Measurements from ENCODE around the gene WIPF1. TPM values are rescaled to one million over a fixed set of nuclear protein-coding genes. Genes with fewer than 3 reads are reported as not detected.

WIPF1 gene
- total and polyA plus RNA-seq, 4 donors, result 18.5 to 64.1 (median 49.0) TPM

DNA sequence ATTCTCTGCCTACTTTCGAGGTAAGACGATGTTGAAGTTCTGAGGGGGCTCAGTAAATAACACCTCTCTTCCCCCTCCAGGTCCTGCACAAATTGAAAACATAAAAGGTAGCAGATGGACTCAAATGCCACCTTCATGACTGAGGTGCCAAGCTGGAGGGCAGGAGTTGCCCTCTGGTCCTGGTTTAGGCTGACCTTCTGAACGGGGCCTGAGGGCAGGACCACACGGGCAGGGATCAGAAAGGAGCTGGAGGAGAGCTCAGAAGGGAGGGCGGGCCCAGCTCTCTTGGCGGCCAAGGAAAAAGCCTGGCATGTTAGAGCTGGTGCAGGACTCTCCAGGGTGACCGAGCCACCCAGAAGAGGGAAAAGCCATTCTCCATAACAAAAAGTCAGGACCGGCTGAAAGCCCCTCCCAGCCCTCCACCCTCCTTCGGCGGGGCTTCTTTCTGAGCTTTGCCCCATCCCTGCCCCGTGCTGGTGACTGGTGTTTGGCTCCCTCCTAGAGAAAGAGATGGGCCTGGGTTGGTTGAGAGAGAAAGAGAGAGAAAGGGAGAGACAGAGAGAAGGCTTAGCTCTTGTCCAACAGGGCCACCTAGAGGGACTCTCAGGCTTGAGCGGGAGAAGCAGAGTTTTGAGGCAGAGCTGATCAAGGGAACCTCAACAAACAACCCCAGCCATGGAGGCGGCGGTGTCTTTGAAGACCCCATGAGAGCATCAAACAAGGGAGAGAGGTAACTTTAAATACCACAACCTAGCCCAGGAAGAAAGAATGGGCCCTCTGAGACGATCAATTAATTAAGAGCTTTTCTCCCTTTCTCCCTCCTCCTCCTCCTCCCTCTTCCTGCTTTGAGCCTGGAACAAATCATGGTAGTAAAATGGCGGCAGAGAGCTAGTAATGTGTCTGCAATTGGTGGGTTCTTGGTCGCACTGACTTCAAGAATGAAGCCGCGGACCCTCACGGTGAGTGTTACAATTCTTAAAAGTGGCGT lies 50.8 kb downstream of the WIPF1 start:
- peak in 2 of 3 donors; percentile 28 to 41 for DNase-seq
- ATAC-seq (ENCODE audit: insufficient read depth, low FRiP score), result no peak

DNA sequence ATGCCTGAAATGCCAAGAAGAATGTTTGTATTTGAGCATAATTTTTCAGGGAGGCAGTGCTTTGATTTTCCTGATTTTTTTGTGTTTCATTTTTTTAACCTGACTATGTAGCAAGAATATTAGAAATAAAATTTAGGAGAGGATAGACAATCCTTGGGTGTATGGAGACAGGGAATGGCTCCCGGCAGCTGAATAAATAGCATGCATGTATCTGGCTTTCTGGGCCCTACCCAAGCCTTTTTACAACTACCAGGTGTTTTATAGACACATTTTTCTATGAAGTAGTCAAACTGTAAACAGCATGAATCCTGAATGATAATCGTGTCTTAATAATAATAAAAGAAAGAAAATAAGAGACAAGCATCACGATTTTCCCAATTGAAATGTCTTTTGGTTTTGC lies 52.4 kb downstream of the WIPF1 start:
- Histone ChIP-seq H3K9me3 (ENCODE audit: control insufficient read depth in 4 of 4, insufficient read depth in 3 of 4, low read length in 3 of 4) (no peaks in the 10 kb centered on the region), H3K27me3 (ENCODE audit: control insufficient read depth in 3 of 3, insufficient read depth in 3 of 3, low read length in 2 of 3) (no peaks in the 10 kb centered on the region), H3K36me3 (ENCODE audit: control insufficient read depth in 4 of 4, insufficient read depth in 4 of 4, low read length in 4 of 4) (no peaks in the 10 kb centered on the region), H3K4me1 (ENCODE audit: control insufficient read depth in 5 of 5, insufficient read depth in 5 of 5, low read length in 5 of 5) (no peaks in the 10 kb centered on the region), H3K27ac (ENCODE audit: low read depth in 1 of 2, low read length in 1 of 2) (no peak overlapping the region), H3K4me3 (no peak overlapping the region), H3K9ac (ENCODE audit: insufficient read depth in 1 of 2, low read length in 2 of 2) (no peak overlapping the region)
- DNase-seq (no peak), ATAC-seq (ENCODE audit: insufficient read depth, low FRiP score) (no peak)
- WGBS, 2 donors, result 89 to 94% methylated on average over 3 of the region's 3 CpGs
- TF ChIP-seq, protein P1, sequence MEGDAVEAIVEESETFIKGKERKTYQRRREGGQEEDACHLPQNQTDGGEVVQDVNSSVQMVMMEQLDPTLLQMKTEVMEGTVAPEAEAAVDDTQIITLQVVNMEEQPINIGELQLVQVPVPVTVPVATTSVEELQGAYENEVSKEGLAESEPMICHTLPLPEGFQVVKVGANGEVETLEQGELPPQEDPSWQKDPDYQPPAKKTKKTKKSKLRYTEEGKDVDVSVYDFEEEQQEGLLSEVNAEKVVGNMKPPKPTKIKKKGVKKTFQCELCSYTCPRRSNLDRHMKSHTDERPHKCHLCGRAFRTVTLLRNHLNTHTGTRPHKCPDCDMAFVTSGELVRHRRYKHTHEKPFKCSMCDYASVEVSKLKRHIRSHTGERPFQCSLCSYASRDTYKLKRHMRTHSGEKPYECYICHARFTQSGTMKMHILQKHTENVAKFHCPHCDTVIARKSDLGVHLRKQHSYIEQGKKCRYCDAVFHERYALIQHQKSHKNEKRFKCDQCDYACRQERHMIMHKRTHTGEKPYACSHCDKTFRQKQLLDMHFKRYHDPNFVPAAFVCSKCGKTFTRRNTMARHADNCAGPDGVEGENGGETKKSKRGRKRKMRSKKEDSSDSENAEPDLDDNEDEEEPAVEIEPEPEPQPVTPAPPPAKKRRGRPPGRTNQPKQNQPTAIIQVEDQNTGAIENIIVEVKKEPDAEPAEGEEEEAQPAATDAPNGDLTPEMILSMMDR (IDR thresholded peaks at IDR 0.05; ENCODE audit: control extremely low read depth, extremely low read depth), result no peak

More for the DNA sequence above, 50.8 kb downstream of the WIPF1 start:
- H3K4me1 ChIP-seq (ENCODE audit: control insufficient read depth in 5 of 5, insufficient read depth in 5 of 5, low read length in 5 of 5), result no peaks in the 10 kb centered on the region
- H3K27me3 ChIP-seq (ENCODE audit: control insufficient read depth in 3 of 3, insufficient read depth in 3 of 3, low read length in 2 of 3), result no peaks in the 10 kb centered on the region
- H3K4me3 ChIP-seq, result no peak overlapping the region
- no peaks in the 10 kb centered on the region for H3K36me3 ChIP-seq (ENCODE audit: control insufficient read depth in 4 of 4, insufficient read depth in 4 of 4, low read length in 4 of 4)
- 83 to 92% methylated on average over 21 of the region's 21 CpGs for WGBS, 2 donors
- H3K9ac ChIP-seq (ENCODE audit: insufficient read depth in 1 of 2, low read length in 2 of 2), result no peak overlapping the region
- no peak overlapping the region for H3K27ac ChIP-seq (ENCODE audit: low read depth in 1 of 2, low read length in 1 of 2)
- no peaks in the 10 kb centered on the region for H3K9me3 ChIP-seq (ENCODE audit: control insufficient read depth in 4 of 4, insufficient read depth in 3 of 4, low read length in 3 of 4)
- TF ChIP-seq, protein P1 (IDR thresholded peaks at IDR 0.05; ENCODE audit: control extremely low read depth, extremely low read depth), result no peak

DNA sequence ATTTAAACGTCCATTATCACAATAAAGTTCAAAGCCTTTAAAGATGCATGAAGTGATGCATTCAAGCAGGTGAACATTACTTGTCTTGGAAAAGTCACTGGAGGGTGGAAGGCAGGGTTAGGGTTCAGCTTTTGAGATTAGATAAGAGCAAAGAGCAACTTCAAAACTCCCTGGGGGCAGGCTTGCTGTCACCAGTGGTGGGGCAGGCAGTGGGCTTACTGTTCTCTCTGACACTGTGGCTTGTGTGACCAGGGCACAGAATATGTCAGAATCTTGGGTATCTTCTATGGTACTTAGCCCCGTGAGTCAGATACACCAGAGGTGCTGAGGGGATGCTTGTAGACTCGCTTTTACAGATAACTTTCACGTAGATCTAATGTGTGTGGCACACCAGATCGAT lies 52.8 kb downstream of the WIPF1 start:
- TF ChIP-seq, protein P1 (IDR thresholded peaks at IDR 0.05; ENCODE audit: control extremely low read depth, extremely low read depth), result no peak
- WGBS, 2 donors, result 79 to 91% methylated on average over 5 of the region's 5 CpGs
- Histone ChIP-seq H3K4me3 (no peak overlapping the region), H3K9me3 (ENCODE audit: control insufficient read depth in 4 of 4, insufficient read depth in 3 of 4, low read length in 3 of 4) (no peaks in the 10 kb centered on the region), H3K27ac (ENCODE audit: low read depth in 1 of 2, low read length in 1 of 2) (no peak overlapping the region), H3K36me3 (ENCODE audit: control insufficient read depth in 4 of 4, insufficient read depth in 4 of 4, low read length in 4 of 4) (no peaks in the 10 kb centered on the region), H3K27me3 (ENCODE audit: control insufficient read depth in 3 of 3, insufficient read depth in 3 of 3, low read length in 2 of 3) (no peaks in the 10 kb centered on the region), H3K9ac (ENCODE audit: insufficient read depth in 1 of 2, low read length in 2 of 2) (no peak overlapping the region), H3K4me1 (ENCODE audit: control insufficient read depth in 5 of 5, insufficient read depth in 5 of 5, low read length in 5 of 5) (no peaks in the 10 kb centered on the region)
- DNase-seq, result no peak
- ATAC-seq (ENCODE audit: insufficient read depth, low FRiP score), result no peak
